A673 (cell line): ENCODE results near the gene CHKA. TPM values are rescaled to one million over a fixed set of nuclear protein-coding genes. Genes with fewer than 3 reads are reported as not detected.
A peak's percentile ranks its signal among the peaks of the same experiment; 100 is the strongest.

Experiments used
- BruUV-seq: library from RNA; stranded (reverse); fragments of 400-500 nt; replicated peaks from 2 replicates; lab custom pipeline; 2021; lab: Mats Ljungman, UMichigan
- CTCF ChIA-PET: fragments of 300-600 bp; sonication (Branson Sonifier 250); formaldehyde crosslinking; loops from one replicate; lab custom pipeline; 2022; ENCODE audit warnings: antibody characterized with exemption; lab: Charles Lee
- POLR2A ChIA-PET: fragments of 300-600 bp; sonication (Branson Sonifier 250); formaldehyde crosslinking; loops from one replicate; lab custom pipeline; 2022; ENCODE audit warnings: antibody characterized with exemption; ENCODE audit not compliant: low non-redundant PET; lab: Charles Lee
- DNase-seq: peaks from one replicate; pipeline ENCODE4 v3.0.0-alpha.2; 2015; ENCODE audit warnings: low spot score
- H3K27ac ChIP-seq: fragments of 200-600 bp; sonication (generic); 2 replicates; pipeline ENCODE4 v1.5.1; 2016; ENCODE audit warnings: mixed run types, low read depth, mild to moderate bottlenecking, mixed read lengths, antibody characterized with exemption, low read length; ENCODE audit not compliant: poor library complexity, severe bottlenecking
- H3K27me3 ChIP-seq: fragments of 200-600 bp; sonication (generic); replicated peaks from 2 replicates; pipeline ENCODE4 v1.6.1; 2017; ENCODE audit warnings: mixed run types, low read depth, mild to moderate bottlenecking, mixed read lengths, antibody characterized with exemption, low read length; ENCODE audit not compliant: insufficient read depth, poor library complexity
- H3K36me3 ChIP-seq: fragments of 200-600 bp; sonication (generic); 2 replicates; pipeline ENCODE4 v1.6.1; 2016; ENCODE audit warnings: mixed run types, mild to moderate bottlenecking, mixed read lengths, antibody characterized with exemption, low read length; ENCODE audit not compliant: insufficient read depth, poor library complexity, severe bottlenecking
- H3K4me1 ChIP-seq: fragments of 200-600 bp; sonication (generic); 2 replicates; pipeline ENCODE4 v1.6.1; 2017; ENCODE audit warnings: mixed run types, mild to moderate bottlenecking, mixed read lengths, antibody characterized with exemption, low read length; ENCODE audit not compliant: insufficient read depth, poor library complexity, severe bottlenecking
- H3K4me3 ChIP-seq: fragments of 200-600 bp; sonication (generic); 2 replicates; pipeline ENCODE4 v1.5.1; 2016; ENCODE audit warnings: low read depth, mixed run types, mild to moderate bottlenecking, mixed read lengths, low read length; ENCODE audit not compliant: poor library complexity, severe bottlenecking
- H3K9me3 ChIP-seq: fragments of 200-600 bp; sonication (generic); 2 replicates; pipeline ENCODE4 v1.6.1; 2016; ENCODE audit warnings: mixed run types, low read depth, mild to moderate bottlenecking, mixed read lengths, antibody characterized with exemption, low read length; ENCODE audit not compliant: poor library complexity, severe bottlenecking
- EZH2 ChIP-seq: fragments of 200-600 bp; sonication (generic); IDR thresholded peaks from 2 replicates; pipeline ENCODE4 v1.6.1; 2017; ENCODE audit warnings: borderline replicate concordance, low read depth, mild to moderate bottlenecking, mixed read lengths, antibody characterized with exemption, low read length; ENCODE audit not compliant: poor library complexity, severe bottlenecking
- intact Hi-C: fragments of 100-400 bp; cut with micrococcal nuclease; formaldehyde crosslinking; loops from one replicate; pipeline ENCODE4 v1.10.0; 2022; ENCODE audit not compliant: unreplicated experiment
- total RNA-seq: library from RNA; stranded (reverse); gene quantifications from 2 replicates; pipeline ENCODE4 v1.2.3, GENCODE V29; 2021
- TF ChIP-seq, protein P1 (sequence below): fragments of 300-800, 200-600 bp; sonication (generic); conservative IDR thresholded peaks from 2 replicates; pipeline ENCODE4 v1.5.1; 2017; ENCODE audit warnings: low read depth, mild to moderate bottlenecking, antibody characterized with exemption, low read length, moderate library complexity, mixed read lengths

CHKA gene
- total RNA-seq, 1 experiment from 2014 or later = 37.5 TPM

DNA sequence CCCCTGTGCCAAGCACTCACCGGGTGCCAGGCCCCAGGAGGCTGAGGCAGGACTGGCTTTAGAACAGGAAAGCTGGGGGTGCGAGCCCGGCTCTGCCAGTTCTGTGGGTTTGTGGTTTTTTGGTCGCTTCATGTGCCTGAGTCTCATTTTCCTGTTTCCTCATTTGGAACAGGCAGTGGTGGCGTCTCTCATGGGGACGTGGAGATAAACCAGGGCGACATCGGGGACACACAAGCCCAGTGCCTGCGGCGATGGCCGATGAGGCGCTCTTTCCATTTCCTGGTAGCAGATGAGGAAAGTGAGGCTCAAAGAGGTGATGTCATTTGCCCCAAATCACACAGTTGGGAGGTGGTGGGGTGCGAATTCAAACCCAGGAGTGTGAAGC is 20.8 kb upstream of the CHKA start:
- BruUV-seq = no TSS peak
- intact Hi-C loops = no loop called here
- no peaks in the 10 kb centered on the region for H3K36me3 ChIP-seq
- TF ChIP-seq EZH2 = no peak
- TF ChIP-seq, protein P1, sequence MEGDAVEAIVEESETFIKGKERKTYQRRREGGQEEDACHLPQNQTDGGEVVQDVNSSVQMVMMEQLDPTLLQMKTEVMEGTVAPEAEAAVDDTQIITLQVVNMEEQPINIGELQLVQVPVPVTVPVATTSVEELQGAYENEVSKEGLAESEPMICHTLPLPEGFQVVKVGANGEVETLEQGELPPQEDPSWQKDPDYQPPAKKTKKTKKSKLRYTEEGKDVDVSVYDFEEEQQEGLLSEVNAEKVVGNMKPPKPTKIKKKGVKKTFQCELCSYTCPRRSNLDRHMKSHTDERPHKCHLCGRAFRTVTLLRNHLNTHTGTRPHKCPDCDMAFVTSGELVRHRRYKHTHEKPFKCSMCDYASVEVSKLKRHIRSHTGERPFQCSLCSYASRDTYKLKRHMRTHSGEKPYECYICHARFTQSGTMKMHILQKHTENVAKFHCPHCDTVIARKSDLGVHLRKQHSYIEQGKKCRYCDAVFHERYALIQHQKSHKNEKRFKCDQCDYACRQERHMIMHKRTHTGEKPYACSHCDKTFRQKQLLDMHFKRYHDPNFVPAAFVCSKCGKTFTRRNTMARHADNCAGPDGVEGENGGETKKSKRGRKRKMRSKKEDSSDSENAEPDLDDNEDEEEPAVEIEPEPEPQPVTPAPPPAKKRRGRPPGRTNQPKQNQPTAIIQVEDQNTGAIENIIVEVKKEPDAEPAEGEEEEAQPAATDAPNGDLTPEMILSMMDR = no peak
- ChIA-PET CTCF (interaction anchor here (0.6 kb wide), 1 partner anchor 1590 kb away, joined by 5 read pairs; no protein-coding TSS in a partner anchor), POLR2A (no interaction called here)
- H3K27ac ChIP-seq = no peak overlapping the region
- no peaks in the 10 kb centered on the region for H3K4me1 ChIP-seq
- H3K9me3 ChIP-seq = no peaks in the 10 kb centered on the region
- no peak for DNase-seq
- no peaks in the 10 kb centered on the region for H3K27me3 ChIP-seq
- H3K4me3 ChIP-seq = no peak overlapping the region

DNA sequence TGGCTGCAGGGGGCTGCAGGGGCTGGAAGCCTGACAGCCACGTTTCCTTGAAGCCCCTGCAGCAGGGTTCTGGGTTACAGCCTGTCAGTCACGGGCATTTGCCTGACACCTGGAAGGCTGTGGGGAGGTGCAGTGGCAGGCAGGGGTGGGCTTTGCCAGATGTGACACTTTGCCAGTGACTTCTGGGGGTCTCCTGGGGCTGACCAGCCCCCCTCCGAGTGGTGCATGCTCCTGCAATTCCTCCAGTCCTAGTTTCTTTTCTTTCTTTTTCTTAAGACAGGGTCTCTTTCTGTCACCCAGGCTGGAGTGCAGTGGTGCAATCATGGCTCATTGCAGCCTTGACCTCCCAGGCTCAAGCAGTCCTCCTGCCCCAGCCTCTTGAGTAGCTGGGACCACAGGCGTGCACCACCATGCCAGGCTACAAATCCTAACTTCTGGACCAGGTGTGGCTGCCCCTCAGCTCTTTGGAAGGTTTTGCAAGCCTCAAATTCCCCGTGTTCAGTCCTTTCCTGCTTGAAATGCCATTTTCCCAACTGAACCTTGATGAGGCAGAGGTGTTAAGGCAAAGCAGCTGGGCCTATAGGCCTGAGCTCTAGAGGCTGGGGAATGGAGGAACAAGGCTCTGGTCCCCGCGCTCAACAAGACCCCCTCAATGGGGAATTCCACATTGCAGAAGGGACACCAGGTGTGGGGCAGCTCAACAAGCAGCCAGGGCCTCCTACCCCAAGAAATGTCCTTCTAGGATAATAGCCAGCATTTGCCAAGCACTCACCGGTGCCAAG is 20.2 kb upstream of the CHKA start:
- Histone ChIP-seq H3K4me1 (no peaks in the 10 kb centered on the region), H3K36me3 (no peaks in the 10 kb centered on the region), H3K9me3 (no peaks in the 10 kb centered on the region), H3K4me3 (no peak overlapping the region), H3K27me3 (no peaks in the 10 kb centered on the region), H3K27ac (no peak overlapping the region)
- BruUV-seq = no TSS peak
- no peak for TF ChIP-seq EZH2
- TF ChIP-seq, protein P1 = no peak
- no peak for DNase-seq
- ChIA-PET POLR2A (no interaction called here), CTCF (interaction anchor here (0.6 kb wide), 1 partner anchor 1590 kb away, joined by 5 read pairs; no protein-coding TSS in a partner anchor)
- intact Hi-C loops = no loop called here

DNA sequence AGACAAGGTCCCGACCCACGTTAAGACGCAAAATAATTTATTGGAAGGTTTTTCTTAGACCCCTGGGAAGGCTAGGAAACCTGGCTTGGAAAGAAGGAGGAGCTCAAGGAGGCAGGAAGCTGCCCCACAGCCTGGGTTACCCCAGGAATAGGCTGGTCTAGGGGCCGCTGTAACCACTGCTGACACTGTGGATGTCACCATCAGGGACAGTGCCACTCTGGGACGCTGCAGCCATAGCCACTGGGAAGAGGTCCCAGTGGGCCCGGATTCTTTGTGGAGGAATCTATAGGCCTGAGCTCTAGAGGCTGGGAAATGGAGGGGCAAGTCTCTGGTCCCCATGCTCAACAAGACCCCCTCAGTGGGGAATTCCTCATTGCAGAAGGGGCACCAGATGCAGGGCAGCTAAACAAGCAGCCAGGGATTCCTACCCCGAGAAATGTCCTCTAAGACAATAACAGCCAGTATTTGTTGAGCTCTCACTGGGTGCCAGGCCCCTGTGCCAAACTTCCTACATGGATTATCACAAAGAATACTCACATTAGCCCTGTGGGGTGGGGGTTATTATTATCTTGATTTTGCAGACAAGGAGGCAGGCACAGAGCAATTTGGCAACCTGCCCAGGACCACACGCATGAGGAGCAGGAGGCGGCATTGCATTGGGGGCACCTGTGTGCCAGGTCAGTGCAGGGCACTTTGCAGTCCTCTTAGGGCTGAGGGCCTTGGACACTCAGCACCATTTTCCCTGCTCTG is 19.5 kb upstream of the CHKA start:
- H3K27ac ChIP-seq = no peak overlapping the region
- no peaks in the 10 kb centered on the region for H3K27me3 ChIP-seq
- no peaks in the 10 kb centered on the region for H3K9me3 ChIP-seq
- DNase-seq = peak; percentile 24
- POLR2A ChIA-PET = no interaction called here
- CTCF ChIA-PET = no interaction called here
- no TSS peak for BruUV-seq
- TF ChIP-seq, protein P1 = no peak
- TF ChIP-seq EZH2 = no peak
- no peak overlapping the region for H3K4me3 ChIP-seq
- H3K4me1 ChIP-seq = no peaks in the 10 kb centered on the region
- H3K36me3 ChIP-seq = no peaks in the 10 kb centered on the region
- intact Hi-C loops = no loop called here
